HL-60 (cell line): ENCODE data around the gene AKR1C1.
"Not testable (repeated sequence)": the region's sequence is repeated elsewhere in the genome, so short reads cannot be mapped to it uniquely, and the experiment has no call there.

Experiments used
- DNase-seq, 2 experiments: peaks; one replicate each; pipeline ENCODE4 v3.0.0-alpha.2; 2010 to 2020; ENCODE audit warnings: low read depth in 1 of 2, low spot score in 1 of 2
- H3K27ac ChIP-seq: fragments of 250-450 bp; sonication (Bioruptor Pico); replicated peaks from 2 replicates; pipeline ENCODE4 v1.5.1; 2020; ENCODE audit warnings: mild to moderate bottlenecking, moderate library complexity
- H3K27me3 ChIP-seq: fragments of 250-450 bp; sonication (Bioruptor Pico); 2 replicates; pipeline ENCODE4 v1.5.1; 2021; ENCODE audit warnings: mild to moderate bottlenecking, moderate library complexity; ENCODE audit not compliant: insufficient read depth, poor library complexity, severe bottlenecking
- H3K4me3 ChIP-seq: replicated peaks from 2 replicates; pipeline ENCODE4 v1.5.1; 2011; ENCODE audit warnings: mild to moderate bottlenecking, control low read depth, low read length; ENCODE audit not compliant: insufficient read depth
- GABPA ChIP-seq: IDR thresholded peaks from 2 replicates; pipeline ENCODE4 v1.6.1; 2012; ENCODE audit warnings: low read depth
- POLR2AphosphoS5 ChIP-seq: IDR thresholded peaks from 2 replicates; pipeline ENCODE4 v1.6.1; 2012; ENCODE audit warnings: low read depth
- SPI1 ChIP-seq: IDR thresholded peaks from 2 replicates; pipeline ENCODE4 v1.6.1; 2012; ENCODE audit warnings: low read depth, mild to moderate bottlenecking, borderline replicate concordance
- TF ChIP-seq, protein P1 (sequence below): IDR thresholded peaks from one replicate; pipeline ENCODE4 v1.5.1; 2011; ENCODE audit warnings: low read length, control low read depth, inconsistent platforms; ENCODE audit not compliant: insufficient read depth
- TF ChIP-seq, protein P2 (sequence below): IDR thresholded peaks from 2 replicates; pipeline ENCODE4 v1.6.1; 2012; ENCODE audit warnings: low read depth; ENCODE audit not compliant: insufficient replicate concordance

AKR1C1 gene

DNA sequence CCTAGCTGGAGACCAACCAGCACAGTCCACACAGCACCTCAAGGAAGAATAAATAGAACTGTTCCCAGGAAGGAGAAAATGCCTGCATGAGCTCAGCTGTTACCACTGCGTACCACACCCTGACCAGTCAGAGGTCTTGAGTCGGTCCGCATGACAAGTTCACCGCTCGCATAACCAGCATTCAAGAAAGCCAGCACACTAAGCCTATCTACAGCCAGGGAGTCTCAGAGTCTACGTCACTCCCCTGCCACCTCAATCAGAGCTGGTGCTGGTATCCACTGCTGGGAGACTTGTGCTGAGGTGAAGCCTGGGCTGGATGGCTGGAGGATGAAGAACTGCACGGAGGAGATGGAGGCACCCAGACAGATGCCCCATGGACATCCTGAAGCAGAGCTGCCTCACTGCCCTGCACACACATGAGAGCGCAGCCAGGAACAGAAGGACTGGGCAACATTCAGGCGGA, 19.6 kb downstream of the AKR1C1 start:
- Histone ChIP-seq H3K4me3 (no peak overlapping the region), H3K27ac (no peak overlapping the region), H3K27me3 (no peaks in the 10 kb centered on the region)
- TF ChIP-seq, protein P1, sequence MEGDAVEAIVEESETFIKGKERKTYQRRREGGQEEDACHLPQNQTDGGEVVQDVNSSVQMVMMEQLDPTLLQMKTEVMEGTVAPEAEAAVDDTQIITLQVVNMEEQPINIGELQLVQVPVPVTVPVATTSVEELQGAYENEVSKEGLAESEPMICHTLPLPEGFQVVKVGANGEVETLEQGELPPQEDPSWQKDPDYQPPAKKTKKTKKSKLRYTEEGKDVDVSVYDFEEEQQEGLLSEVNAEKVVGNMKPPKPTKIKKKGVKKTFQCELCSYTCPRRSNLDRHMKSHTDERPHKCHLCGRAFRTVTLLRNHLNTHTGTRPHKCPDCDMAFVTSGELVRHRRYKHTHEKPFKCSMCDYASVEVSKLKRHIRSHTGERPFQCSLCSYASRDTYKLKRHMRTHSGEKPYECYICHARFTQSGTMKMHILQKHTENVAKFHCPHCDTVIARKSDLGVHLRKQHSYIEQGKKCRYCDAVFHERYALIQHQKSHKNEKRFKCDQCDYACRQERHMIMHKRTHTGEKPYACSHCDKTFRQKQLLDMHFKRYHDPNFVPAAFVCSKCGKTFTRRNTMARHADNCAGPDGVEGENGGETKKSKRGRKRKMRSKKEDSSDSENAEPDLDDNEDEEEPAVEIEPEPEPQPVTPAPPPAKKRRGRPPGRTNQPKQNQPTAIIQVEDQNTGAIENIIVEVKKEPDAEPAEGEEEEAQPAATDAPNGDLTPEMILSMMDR, result no peak
- TF ChIP-seq GABPA (no peak), POLR2AphosphoS5 (no peak), SPI1 (no peak)
- TF ChIP-seq, protein P2, sequence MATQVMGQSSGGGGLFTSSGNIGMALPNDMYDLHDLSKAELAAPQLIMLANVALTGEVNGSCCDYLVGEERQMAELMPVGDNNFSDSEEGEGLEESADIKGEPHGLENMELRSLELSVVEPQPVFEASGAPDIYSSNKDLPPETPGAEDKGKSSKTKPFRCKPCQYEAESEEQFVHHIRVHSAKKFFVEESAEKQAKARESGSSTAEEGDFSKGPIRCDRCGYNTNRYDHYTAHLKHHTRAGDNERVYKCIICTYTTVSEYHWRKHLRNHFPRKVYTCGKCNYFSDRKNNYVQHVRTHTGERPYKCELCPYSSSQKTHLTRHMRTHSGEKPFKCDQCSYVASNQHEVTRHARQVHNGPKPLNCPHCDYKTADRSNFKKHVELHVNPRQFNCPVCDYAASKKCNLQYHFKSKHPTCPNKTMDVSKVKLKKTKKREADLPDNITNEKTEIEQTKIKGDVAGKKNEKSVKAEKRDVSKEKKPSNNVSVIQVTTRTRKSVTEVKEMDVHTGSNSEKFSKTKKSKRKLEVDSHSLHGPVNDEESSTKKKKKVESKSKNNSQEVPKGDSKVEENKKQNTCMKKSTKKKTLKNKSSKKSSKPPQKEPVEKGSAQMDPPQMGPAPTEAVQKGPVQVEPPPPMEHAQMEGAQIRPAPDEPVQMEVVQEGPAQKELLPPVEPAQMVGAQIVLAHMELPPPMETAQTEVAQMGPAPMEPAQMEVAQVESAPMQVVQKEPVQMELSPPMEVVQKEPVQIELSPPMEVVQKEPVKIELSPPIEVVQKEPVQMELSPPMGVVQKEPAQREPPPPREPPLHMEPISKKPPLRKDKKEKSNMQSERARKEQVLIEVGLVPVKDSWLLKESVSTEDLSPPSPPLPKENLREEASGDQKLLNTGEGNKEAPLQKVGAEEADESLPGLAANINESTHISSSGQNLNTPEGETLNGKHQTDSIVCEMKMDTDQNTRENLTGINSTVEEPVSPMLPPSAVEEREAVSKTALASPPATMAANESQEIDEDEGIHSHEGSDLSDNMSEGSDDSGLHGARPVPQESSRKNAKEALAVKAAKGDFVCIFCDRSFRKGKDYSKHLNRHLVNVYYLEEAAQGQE, result no peak
- no peak for DNase-seq

DNA sequence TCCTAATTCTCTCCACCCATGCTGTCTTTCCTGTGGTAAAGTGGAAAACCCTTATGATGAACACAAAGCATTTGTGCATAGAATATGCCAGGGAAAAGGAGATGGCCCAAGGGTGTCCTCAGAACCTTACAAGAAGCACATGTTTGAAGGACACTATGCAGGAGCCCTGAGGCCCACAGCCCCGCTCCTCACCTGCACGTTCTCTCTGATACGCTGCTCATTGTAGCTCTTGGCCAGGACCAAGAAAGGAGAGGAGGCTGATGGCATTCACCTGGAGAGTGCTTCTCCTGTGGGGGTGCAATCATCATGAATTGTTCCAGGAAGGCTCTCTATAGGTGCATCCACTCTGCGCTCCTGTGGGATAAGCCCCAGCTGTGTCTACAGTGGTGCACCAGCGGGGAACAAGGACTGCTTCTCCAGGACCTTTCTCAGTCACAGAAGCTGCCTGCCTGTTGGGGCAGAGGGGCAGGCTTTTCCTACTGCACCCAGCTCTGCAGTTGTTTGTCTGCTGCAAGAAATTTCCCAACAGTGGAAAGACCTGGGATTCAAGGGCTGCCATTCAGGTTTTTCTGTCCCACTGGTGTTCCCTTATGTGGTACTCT, 20.5 kb downstream of the AKR1C1 start:
- H3K27me3 ChIP-seq, result no peaks in the 10 kb centered on the region
- H3K4me3 ChIP-seq, result no peak overlapping the region
- no peak for DNase-seq
- TF ChIP-seq GABPA (no peak), SPI1 (no peak), POLR2AphosphoS5 (no peak)
- H3K27ac ChIP-seq, result no peak overlapping the region

DNA sequence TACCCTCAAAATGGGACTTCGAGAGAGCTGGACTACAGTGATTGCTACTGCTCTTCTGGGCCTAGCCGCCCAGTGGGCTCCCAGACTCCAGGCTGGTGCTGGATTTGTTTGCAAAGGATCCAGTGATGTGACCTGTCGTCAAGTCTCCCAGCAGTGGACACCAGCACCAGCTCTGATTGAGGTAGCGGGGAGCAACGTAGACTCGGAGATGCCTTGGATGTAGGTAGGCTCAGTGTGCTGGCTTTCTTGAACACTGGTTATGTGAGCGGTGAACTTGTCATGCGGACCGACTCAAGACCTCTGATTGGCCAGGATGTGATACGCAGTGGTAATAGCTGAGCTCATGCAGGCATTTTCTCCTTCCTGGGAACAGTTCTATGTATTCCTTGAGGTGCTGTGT, 21.0 kb downstream of the AKR1C1 start:
- Histone ChIP-seq H3K27ac (no peak overlapping the region), H3K4me3 (no peak overlapping the region), H3K27me3 (no peaks in the 10 kb centered on the region)
- no peak for TF ChIP-seq POLR2AphosphoS5
- no peak for DNase-seq

DNA sequence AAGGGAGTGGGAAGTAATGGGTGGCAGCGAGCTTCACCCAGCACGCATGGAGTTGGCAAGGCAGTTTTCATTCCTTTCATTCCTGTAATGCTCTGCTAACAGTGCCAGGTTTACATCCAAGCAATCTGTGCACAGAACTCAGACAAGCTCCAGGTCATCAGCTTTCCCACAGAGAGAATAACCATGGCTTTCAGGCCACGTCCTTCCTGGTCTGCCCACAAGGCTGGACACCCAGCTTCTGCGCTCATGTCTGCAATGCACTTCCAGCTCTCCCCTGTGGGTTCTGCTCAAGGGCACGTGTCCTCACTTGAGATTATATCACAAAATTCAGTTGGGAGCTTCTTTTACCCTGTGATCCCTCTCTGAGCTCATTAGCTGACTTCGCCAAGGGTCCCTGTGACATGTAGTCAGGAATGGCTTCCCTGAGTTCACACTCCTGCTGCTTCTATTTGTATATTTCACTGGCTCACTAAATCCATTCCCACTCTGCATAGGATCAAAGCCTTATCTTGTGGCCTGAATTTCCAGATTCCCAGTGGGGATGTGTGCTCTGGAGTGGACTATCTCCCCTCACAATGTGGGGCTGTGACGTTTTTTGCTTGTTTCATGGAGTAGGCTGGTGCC, 21.9 kb downstream of the AKR1C1 start:
- no peak overlapping the region for H3K27ac ChIP-seq
- H3K4me3 ChIP-seq, result no peak overlapping the region
- TF ChIP-seq GABPA, result no peak
- no peak for TF ChIP-seq SPI1
- TF ChIP-seq, protein P1, result no peak
- TF ChIP-seq POLR2AphosphoS5, result no peak
- TF ChIP-seq, protein P2, result no peak
- H3K27me3 ChIP-seq, result no peaks in the 10 kb centered on the region
- DNase-seq, result no peak

DNA sequence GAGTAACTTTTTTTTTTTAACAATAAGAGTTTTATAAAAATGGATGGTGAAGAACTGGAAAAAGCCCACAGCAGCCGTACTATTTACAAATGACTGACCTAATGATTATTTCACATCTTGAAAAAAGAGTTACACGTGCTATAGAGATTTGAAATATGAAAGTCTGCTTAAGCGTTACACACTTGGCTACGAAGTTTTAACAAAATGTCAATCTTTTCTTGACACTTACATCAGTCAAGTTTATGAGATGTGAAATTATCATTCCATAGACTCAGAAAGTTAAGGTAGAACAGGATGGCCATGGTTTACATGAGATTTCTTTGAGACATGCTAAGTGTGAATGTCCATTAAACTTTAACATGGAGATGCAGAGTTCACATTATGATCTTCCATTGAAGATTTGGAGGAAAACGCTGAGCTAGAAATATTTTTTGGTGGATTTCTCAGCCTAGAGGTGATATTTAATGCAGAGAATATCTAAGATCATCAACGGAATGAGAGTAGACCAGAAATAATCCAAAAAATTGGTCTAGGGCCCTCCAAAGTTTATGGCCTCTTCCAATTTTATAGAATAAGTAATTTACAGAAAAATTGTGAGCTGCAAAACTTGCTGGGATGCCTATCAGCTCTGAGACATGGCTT, 24.9 kb downstream of the AKR1C1 start:
- not testable (repeated sequence) for H3K27me3 ChIP-seq, DNase-seq, H3K4me3 ChIP-seq, H3K27ac ChIP-seq
